SKM-1 treated with dmso at 0.1 percent for 144 hours (cell line): ENCODE results near the gene SPATA2L.
"Not testable (repeated sequence)": the region's sequence is repeated elsewhere in the genome, so short reads cannot be mapped to it uniquely, and the experiment has no call there.

Experiments
- DNase-seq: peaks from one replicate; lab custom pipeline; 2025; ENCODE audit not compliant: unreplicated experiment; lab: John Stamatoyannopoulos, UW

SPATA2L gene

DNA sequence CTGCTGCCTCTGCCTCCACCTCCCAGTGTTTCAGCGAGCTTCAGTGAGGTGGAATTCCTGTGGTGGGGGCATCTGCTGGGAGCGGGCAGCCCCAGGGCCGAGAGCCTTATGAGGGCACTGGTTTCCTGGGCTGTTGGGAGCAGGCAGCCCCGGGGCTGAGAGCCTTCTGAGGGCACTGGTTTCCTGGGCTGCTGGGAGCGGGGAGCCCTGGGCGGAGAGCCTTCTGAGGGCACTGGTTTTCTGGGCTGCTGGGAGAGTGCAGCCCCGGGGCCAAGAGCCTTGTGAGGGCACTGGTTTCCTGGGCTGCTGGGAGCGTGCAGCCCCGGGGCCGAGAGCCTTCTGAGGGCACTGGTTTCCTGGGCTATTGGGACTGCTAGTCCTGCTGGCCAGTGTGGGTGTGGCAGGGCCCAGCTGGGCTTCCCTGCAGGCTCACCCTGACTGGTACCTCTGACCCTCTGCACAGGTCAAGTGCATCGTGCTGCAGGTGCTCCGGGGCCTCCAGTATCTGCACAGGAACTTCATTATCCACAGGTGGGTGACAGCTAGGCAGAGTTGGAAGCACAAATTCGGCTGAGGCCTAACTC lies 9.4 kb downstream of the SPATA2L start:
- DNase-seq = no peak

DNA sequence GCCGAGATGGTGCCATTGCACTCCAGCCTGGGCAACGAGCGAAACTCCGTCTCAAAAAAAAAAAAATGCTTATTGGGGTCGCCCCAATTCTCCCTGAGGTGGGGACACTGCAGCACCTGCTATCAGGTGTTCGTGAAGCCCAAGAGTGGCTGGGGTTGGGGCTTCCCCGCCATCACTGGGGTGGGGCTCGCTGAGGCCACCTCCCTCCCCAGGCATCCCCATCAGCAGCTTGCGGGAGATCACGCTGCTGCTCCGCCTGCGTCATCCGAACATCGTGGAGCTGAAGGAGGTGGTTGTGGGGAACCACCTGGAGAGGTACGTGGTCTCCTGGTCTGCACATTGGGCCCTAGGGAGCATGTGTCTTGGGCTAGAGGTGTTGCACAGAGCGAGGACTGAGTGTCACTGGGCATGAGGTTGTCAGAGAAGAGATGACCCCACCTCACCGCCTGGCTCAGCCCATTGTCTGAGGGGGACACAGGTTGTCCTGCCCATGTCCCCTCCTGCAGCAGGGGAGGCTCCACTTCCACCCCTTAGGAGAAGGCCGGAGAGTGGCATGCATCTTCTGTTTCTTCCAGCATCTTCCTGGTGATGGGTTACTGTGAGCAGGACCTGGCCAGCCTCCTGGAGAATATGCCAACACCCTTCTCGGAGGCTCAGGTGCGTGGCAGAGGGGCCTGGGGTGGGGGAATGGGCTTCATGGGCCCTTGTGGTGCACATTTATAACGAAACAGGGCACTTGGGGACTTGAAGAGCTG lies 10.1 kb downstream of the SPATA2L start:
- no peak for DNase-seq

DNA sequence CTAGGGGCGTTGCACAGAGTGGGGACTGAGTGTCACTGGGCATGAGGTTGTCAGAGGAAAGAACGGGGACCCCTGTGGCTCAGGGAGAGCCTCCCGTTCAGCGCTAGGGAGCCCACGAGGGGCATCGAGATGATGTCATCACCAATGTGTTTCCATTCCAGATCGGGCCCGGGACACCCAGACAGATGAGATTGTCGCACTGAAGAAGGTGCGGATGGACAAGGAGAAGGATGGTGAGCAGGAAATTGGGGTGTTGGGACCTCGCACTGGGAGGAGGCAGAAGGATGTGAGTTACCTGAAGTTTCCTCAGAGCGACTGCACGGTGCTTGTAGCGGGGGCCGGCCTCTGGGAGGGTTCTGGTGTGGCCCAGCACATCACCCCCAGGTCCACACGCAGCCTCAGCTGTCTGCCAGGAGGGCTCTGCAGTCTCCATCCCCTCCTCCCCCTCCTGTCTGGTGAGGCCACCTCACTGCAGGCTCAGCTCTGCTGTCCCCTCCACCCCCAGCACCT lies 11.1 kb downstream of the SPATA2L start:
- DNase-seq = no peak

DNA sequence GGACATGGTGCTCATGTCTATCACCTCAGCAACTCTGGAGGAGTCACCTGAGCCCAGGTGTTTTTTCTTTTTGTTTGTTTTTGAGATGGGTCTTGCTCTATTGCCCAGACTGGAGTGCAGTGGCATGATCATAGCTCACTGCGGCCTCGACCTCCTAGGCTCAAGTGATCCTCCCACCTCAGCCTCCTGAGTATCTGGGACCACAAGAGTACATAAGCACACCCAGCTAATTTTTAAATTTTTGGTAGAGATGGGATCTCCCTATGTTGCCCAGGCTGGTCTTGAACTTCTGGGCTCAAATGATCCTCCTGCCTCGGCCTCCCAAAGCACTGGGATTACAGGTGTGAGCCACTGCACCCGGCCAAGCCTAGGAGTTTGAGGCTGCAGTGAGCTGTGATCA lies 11.9 kb downstream of the SPATA2L start:
- not testable (repeated sequence) for DNase-seq

DNA sequence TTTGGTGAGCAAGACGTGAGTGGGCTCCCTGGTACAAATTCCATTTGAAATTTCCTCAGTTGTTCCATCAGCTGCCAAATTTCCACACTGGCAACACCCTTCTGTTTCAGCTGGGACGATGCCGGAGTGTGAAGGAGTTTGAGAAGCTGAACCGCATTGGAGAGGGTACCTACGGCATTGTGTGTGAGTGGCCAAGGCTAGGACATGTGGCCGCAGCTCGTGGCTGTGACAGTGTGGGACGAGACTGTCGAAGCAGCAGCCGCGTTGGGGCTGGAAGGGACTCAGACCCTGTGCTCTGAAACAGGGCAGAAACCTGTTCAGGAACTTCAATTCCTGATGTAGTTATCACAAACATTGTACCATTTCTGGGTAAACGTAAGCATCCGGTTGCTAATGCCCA lies 12.4 kb downstream of the SPATA2L start:
- no peak for DNase-seq

DNA sequence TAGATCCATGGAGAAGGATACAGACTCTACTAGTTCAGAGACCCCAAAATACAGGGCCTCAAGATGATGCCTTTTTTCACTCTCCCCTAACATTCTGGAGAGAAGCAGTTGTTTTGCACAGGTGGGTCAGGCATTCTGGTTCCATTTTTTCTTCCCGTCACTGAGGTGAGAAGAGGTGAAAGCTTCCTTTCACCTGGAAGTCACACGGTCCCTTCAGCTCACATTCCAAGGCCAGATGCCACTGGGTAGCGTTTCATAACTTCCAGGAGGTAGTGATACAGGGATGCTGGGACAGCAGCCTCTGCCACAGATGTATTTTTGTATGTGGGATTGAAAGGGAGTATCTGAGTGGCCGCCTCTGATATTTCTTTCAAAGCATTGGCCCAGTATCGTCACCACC lies 13.1 kb downstream of the SPATA2L start:
- no peak for DNase-seq

DNA sequence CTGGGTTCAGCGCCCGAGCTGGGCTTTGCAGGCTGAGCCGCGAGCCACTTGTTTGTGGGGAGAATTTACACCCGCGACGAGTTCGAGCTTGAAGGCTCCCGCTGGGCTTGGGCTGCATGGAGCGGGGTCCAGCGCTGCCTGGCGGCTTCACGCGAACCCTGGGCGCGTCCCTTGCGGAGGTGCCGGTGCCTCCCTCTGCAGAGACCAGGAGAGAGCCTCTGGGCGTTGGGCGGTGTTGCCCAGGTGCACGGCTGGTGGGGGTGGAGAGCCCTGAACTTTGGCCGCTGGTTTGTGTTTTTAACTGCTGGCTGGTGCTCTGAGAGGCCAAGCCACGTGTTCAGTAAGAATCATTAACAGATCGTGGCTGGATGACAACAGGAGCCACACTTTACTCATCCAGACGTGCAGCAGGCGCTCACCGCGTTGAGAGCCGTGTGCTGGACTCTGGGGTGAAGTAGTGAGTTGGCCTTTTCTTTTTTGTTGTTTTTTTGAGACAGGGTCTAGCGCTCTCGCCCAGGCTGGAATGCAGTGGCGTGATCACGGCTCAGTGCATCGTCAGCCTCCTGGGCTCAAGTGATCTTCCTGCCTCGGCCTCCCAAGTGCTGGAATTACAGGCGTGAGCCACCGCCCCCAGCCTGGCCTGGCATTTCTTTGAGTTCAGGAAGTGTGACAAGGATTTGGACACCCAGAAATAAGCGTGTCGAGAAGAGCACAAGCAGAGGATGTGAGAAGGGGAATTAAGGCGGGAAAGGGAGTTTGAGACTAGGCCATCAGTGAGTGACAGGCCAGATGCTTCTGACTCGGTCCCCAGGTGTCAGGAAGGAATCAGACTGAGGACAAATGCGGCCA lies 14.2 kb downstream of the SPATA2L start:
- no peak for DNase-seq

DNA sequence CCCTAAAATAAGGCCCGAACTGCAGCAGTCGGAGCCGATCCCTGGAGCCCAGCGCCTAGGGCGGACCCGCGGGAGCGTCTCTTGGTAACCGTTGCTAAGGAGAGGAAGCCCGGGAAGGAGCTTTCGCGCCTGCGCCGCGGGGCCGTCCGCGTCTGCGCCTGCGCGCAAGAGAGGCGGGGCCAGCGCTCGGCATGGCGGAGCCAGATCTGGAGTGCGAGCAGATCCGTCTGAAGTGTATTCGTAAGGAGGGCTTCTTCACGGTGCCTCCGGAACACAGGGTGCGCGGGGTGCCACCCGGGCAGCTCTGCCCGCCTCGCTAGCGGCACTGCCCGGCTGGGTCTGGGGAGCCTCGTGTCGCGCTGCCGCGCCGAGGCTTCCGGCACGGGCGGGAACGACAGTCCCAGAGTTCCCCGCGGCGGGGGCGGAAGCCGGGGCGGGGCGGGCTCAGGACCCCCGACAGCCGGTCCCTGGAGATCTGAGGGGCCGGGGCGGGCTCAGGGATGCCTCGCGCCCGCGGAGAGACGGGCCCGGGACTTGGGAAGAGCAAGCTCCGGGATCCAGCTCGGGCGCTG lies 14.9 kb downstream of the SPATA2L start, which contains the start of gene CDK10:
CDK10 (plus strand) TSS at position 170 of the 572 bp plus-strand sequence; CDS start at position 192, 22 bp downstream.
- peak; percentile 71 for DNase-seq

DNA sequence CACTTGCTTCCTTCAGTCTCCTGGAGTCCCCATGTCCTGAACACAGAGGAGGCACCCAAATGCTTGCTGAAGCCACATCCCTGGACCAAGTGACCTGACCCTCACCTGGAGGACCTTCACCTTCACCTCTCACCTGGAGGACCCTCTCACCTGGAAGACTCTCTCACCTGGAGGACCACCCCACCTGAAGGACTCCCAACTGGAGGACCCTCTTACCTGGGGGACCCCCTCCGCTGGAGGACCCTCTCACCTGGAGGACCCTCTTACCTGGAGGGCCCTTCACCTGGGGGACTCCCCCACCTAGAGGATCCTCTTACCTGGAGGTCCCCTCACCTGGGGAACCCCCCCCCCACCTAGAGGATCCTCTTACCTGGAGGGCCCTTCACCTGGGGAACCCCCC lies 15.6 kb downstream of the SPATA2L start:
- no peak for DNase-seq

DNA sequence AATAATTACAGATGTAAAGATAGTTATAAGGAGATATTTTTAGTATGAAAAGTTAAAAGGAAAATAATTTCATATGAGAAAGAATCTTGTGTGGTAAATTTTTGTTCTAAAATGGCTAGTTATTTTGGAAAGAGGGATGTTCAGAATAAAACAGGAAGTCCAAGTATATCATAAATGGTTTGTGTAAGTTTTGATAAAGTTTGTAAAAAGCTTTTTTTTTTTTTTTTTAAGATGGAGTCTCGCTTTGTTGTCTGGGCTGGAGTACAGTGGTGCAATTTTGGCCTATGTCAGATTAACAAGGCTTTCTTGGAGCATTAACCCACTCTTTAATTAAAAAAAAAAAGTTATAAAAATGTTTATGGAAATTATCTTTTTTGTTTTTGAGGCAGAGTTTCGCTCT lies 23.2 kb downstream of the SPATA2L start:
- DNase-seq = no peak

DNA sequence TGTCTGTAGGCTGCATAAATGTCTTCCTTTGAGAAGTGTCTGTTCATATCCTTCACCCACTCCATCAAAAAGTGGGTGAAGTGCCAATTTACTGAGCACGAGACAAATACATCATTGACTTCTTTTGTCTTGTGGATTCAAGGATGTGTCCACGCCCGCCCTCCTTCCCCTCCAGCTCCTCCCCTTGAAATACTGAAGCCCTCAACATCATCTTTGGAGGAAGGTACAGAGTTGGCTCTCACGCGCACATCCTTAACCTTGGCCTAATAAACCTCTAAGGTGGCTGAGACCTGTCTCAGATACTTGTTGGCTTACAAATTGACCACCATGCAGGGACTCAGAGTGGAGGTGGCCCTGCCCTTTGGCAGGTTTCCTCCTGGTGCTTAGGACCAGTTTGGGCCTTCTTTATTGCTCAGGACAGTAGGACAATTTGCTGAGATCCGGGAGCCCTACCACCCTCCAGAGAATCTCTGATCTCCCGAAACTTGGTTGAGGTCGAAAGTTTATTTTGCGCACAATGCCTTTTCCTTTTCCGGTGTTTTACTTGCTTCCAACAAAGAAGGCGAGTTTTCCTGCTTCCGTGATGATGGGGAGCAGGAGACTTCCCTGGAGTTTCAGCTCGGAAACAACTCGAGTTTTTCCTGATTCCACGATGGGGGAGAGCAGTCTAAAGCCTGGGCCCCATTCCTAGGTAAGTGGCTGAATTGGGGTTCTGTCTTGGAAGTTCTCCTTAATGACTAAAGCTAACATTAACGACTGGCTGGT lies 29.1 kb downstream of the SPATA2L start:
- no peak for DNase-seq

DNA sequence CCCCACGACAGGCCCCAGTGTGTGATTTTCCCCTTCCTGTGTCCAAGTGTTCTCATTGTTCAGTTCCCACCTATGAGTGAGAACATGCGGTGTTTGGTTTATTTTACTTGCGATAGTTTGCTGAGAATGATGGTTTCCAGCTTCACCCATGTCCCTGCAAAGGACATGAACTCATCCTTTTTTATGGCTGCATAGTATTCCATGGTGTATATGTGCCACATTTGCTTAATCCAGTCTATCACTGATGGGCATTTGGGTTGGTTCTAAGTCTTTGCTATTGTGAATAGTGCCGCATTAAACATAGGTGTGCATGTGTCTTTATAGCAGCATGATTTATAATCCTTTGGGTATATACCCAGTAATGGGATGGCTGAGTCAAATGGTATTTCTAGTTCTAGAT lies 29.9 kb downstream of the SPATA2L start:
- not testable (repeated sequence) for DNase-seq

DNA sequence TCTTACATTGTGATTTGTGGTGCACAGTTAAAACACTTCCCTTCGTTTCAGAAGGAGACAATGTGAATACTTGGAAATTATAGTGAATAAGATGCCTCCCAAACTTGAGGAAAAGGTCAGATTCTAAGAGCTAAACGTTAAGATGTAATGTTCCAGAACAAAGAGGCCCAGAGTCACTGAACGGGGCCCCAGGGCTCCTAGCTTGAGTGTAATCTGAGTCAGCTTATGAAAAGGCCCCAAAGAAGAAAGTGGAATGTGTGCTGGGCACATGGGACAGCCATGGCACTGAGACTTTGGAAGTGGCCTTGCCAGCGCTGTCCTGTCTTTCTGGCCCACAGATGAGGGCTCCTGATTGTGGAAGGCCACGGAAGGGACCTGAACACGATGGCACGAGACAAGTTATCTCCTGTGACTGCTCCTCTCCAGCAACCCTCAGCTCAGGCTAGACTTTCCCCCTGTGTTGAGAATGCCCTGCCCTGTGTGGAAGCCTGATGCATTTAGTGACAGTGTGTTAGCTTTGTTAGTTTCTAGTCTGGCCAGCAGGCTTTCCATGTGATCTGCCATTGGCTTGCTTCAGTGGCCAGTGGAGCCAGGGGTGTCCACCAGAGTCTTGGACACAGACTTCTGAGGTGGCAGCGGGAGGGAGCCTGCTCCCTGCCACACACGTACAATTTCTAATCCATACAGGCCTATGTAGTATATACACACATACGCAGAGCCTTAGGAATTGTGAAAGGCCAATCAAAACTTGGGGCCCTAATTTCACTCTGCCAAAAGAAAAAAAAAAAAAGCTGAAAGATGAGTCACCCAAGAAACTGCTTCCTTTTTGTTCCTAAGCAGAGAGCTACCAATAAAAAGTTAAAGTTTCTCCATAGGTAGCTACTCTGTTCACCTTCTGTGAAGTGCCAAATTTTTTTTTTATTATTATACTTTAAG lies 30.7 kb downstream of the SPATA2L start:
- no peak for DNase-seq

DNA sequence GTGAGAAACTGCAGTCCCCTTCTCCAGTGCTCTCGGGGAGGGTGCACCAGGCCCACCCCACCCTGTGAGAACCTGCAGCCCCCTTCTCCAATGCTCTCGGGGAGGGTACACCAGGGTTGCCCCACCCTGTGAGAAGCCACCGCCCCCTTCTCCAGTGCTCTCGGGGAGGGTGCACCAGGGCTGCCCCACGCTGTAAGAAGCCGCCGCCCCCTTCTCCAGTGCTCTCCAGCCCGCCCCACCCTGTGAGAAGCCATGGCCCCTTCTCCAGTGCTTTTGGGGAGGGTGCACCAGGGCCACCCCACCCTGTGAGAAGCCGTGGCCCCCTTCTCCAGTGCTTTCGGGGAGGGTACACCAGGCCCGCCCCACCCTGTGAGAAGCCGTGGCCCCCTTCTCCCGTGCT lies 31.8 kb downstream of the SPATA2L start:
- no peak for DNase-seq

DNA sequence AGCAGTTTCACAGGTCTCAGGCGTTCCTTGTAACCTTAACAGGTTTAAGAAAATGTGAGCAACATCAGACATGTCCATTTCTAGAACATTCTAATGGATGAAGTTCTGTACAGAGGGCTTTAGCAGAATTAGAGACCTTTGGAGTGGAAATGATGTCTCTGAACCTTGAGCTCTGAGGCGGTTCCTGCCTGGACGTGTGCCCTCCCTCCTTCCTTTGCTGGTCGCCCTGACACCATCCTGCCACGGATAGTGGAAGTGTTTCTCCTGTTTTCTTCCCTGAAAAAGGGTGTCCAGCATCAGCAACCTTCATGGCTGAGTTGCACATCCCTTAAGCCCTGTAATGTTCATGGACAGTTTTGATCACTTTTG lies 32.7 kb downstream of the SPATA2L start:
- DNase-seq = no peak

DNA sequence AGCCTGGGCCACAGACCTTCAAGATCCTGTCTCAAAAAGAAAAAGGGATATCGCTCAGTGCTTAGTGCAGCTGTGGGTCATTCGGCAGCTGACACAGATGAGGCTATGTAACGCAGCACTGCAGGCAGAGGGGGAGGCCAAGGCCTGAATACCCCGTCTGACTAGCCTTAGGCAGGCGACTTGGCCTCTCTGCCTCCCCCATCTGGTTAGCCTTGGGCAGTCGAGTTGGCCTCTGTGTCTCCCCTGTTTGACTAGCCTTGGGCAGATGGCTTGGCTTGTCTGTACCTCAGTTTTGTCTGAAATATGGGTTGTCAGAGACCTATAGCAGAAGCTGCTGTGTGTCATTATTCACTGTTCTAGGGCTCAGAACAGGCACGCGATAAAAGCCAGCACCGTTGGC lies 33.9 kb downstream of the SPATA2L start:
- DNase-seq = no peak

DNA sequence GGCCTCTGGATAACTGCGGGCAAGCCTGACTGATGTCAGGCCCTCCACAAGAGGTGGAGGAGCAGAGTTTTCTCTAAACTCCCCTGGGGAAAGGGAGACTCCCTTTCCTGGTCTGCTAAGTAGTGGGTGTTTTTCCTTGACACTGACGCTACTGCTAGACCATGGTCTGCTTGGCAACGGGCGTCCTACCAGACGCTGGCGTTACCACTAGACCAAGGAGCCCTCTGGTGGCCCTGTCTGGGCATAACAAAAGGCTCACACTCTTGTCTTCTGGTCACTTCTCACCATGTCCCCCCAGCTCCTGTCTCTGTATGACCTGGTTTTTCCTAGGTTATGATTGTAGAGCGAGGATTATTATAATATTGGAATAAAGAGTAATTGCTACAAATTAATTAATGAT lies 34.5 kb downstream of the SPATA2L start:
- not testable (repeated sequence) for DNase-seq

DNA sequence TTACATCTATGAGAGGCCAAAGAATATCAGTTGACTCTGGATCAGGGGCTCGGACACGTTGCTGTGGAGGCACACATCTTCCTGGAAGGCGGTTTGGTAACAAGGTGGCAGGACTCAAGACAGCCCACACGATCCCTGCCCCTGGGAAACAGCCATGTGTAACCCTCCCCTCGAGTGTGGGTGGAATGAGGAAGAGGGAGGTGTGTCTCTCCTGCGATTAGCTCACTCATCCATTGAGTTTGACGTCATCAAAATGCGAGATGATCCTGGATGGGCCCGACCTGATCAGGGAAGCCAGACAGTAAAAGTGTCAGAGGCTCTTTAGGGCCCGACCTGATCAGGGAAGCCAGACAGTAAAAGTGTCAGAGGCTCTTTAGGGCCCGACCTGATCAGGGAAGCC lies 37.3 kb downstream of the SPATA2L start:
- DNase-seq = not testable (repeated sequence)

DNA sequence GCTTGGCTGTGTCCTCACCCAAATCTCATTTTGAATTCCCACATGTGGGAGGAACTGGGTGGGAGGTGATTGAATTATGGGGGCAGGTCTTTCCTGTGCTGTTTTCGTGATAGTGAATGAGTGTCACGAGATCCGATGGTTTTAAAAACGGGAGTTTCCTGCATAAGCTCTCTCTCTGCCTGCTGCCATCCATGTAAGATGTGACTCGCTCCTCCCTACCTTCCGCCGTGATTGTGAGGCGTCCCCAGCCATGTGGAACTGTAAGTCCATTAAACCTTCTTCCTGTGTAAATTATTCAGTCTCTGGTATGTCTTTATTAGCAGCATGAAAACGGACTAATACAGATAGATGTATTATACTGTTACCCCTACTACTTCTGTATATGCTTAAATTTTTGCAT lies 40.3 kb downstream of the SPATA2L start:
- DNase-seq = no peak

DNA sequence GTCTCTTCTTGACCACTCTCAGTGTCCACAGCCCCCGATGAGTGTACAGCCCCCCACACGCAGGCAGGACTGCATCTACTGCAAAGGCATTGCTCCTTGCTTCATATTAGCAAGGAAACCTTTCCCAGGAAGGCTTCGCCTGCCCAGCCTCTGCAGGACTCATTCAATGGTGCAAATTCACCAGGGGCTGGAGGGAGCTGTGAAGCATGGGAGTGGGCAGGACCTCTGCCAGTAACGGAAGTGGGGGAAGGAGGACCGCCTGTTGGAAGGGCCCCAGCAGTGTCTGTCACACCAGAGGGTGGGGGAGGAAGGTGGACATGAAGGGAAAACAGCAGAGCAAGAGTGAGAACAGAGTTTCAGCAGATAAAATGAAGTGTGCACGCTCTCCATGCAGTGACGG lies 41.4 kb downstream of the SPATA2L start:
- DNase-seq = no peak
